HL-60 (cell line): ENCODE results near the gene EIF3C.
"Not testable (repeated sequence)": the region's sequence is repeated elsewhere in the genome, so short reads cannot be mapped to it uniquely, and the experiment has no call there.

Source experiments
- POLR2AphosphoS5 ChIP-seq: IDR thresholded peaks from 2 replicates; pipeline ENCODE4 v1.6.1; 2012; ENCODE audit warnings: low read depth
- SPI1 ChIP-seq: IDR thresholded peaks from 2 replicates; pipeline ENCODE4 v1.6.1; 2012; ENCODE audit warnings: low read depth, mild to moderate bottlenecking, borderline replicate concordance
- TF ChIP-seq, protein P1 (sequence below): IDR thresholded peaks from one replicate; pipeline ENCODE4 v1.5.1; 2011; ENCODE audit warnings: low read length, control low read depth, inconsistent platforms; ENCODE audit not compliant: insufficient read depth
- TF ChIP-seq, protein P2 (sequence below): IDR thresholded peaks from 2 replicates; pipeline ENCODE4 v1.6.1; 2012; ENCODE audit warnings: low read depth; ENCODE audit not compliant: insufficient replicate concordance

DNA sequence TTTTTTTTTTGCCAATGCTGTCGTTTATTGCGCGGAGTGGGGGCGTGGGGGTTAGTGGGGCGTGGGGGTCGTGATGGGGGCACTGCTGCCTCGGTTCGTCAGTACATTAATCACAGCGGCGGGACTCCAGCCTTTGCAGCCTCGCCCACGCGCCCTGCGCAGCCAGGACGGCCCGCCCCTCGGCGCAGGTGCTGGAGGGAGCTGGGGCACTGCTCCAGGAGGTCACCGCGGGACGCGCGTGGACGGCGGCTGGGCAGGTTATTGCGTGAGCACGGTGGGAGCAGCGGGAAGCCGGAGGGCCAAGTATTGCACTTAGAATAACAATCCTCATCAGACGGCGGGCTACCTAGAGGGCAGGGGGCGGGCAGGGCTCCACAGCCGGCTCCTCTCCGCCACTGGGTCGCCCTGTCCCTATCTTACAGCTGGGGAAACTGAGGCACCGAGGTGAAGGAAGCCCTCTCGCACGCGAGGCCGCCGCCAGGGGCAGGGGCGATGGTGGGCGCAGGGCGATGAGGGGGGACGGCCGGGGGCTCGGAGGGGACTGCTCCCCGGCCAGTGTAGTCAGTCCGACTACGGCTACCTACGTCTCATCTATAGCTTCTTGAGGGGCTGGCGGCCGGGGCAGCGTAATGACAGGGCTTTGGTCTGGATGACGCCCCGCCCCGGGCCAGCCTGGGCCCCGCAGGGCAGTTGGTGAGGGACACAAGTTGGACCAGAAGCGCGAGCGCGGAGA, 35.5 kb downstream of the EIF3C start:
- TF ChIP-seq POLR2AphosphoS5, SPI1: not testable (repeated sequence)
- TF ChIP-seq, protein P1, sequence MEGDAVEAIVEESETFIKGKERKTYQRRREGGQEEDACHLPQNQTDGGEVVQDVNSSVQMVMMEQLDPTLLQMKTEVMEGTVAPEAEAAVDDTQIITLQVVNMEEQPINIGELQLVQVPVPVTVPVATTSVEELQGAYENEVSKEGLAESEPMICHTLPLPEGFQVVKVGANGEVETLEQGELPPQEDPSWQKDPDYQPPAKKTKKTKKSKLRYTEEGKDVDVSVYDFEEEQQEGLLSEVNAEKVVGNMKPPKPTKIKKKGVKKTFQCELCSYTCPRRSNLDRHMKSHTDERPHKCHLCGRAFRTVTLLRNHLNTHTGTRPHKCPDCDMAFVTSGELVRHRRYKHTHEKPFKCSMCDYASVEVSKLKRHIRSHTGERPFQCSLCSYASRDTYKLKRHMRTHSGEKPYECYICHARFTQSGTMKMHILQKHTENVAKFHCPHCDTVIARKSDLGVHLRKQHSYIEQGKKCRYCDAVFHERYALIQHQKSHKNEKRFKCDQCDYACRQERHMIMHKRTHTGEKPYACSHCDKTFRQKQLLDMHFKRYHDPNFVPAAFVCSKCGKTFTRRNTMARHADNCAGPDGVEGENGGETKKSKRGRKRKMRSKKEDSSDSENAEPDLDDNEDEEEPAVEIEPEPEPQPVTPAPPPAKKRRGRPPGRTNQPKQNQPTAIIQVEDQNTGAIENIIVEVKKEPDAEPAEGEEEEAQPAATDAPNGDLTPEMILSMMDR = not testable (repeated sequence)
- TF ChIP-seq, protein P2, sequence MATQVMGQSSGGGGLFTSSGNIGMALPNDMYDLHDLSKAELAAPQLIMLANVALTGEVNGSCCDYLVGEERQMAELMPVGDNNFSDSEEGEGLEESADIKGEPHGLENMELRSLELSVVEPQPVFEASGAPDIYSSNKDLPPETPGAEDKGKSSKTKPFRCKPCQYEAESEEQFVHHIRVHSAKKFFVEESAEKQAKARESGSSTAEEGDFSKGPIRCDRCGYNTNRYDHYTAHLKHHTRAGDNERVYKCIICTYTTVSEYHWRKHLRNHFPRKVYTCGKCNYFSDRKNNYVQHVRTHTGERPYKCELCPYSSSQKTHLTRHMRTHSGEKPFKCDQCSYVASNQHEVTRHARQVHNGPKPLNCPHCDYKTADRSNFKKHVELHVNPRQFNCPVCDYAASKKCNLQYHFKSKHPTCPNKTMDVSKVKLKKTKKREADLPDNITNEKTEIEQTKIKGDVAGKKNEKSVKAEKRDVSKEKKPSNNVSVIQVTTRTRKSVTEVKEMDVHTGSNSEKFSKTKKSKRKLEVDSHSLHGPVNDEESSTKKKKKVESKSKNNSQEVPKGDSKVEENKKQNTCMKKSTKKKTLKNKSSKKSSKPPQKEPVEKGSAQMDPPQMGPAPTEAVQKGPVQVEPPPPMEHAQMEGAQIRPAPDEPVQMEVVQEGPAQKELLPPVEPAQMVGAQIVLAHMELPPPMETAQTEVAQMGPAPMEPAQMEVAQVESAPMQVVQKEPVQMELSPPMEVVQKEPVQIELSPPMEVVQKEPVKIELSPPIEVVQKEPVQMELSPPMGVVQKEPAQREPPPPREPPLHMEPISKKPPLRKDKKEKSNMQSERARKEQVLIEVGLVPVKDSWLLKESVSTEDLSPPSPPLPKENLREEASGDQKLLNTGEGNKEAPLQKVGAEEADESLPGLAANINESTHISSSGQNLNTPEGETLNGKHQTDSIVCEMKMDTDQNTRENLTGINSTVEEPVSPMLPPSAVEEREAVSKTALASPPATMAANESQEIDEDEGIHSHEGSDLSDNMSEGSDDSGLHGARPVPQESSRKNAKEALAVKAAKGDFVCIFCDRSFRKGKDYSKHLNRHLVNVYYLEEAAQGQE = not testable (repeated sequence)
